IMR-90 (cell line): ENCODE measurements around the gene LEMD1. TPM values are rescaled to one million over a fixed set of nuclear protein-coding genes. Genes with fewer than 3 reads are reported as not detected.

Experiments used
- ATAC-seq: fragments of 200-7000 bp; cut with Tn5 transposase; 2 replicates; pipeline ENCODE4 v1.9.1; 2020; ENCODE audit warnings: low read depth, mild to moderate bottlenecking, moderate library complexity
- BruUV-seq: library from RNA; stranded (reverse); fragments of 400-500 nt; replicated peaks from 2 replicates; lab custom pipeline; 2021; lab: Mats Ljungman, UMichigan
- CTCF ChIA-PET: fragments of 300-600 bp; formaldehyde crosslinking; extraction: SDS; loops from one replicate; lab custom pipeline; 2021; ENCODE audit warnings: antibody characterized with exemption; lab: Yijun Ruan, JAX
- POLR2A ChIA-PET: fragments of 300-600 bp; sonication (Branson Sonifier 250); formaldehyde crosslinking; loops from one replicate; lab custom pipeline; 2022; ENCODE audit warnings: antibody characterized with exemption; ENCODE audit not compliant: unreplicated experiment; lab: Charles Lee
- DNase-seq: peaks from one replicate; pipeline ENCODE4 v3.0.0; 2013
- H2AFZ ChIP-seq: replicated peaks from 2 replicates; pipeline ENCODE3; 2013; ENCODE audit warnings: low read length, mild to moderate bottlenecking; ENCODE audit not compliant: poor library complexity
- H2AK5ac ChIP-seq: 2 replicates; pipeline ENCODE4 v1.6.1; 2013; ENCODE audit warnings: low read depth, low read length, inconsistent platforms
- H2AK9ac ChIP-seq: replicated peaks from 2 replicates; pipeline ENCODE3; 2013; ENCODE audit warnings: mild to moderate bottlenecking, low read depth, low read length, moderate library complexity; ENCODE audit not compliant: poor library complexity
- H2BK120ac ChIP-seq: 2 replicates; pipeline ENCODE4 v1.6.1; 2013; ENCODE audit warnings: low read depth, low read length, inconsistent platforms
- H2BK15ac ChIP-seq: 3 replicates; pipeline ENCODE4 v1.6.1; 2013; ENCODE audit warnings: low read depth, low read length, inconsistent platforms
- H2BK20ac ChIP-seq: 2 replicates; pipeline ENCODE4 v1.6.1; 2013; ENCODE audit warnings: low read depth, mild to moderate bottlenecking, inconsistent platforms, low read length, moderate library complexity
- H2BK5ac ChIP-seq: 2 replicates; pipeline ENCODE4 v1.6.1; 2013; ENCODE audit warnings: mild to moderate bottlenecking, low read depth, low read length, inconsistent platforms; ENCODE audit not compliant: poor library complexity, severe bottlenecking
- H3K14ac ChIP-seq: replicated peaks from 2 replicates; pipeline ENCODE4 v1.6.1; 2013; ENCODE audit warnings: low read depth, low read length, inconsistent platforms
- H3K18ac ChIP-seq: 2 replicates; pipeline ENCODE4 v1.6.1; 2013; ENCODE audit warnings: low read depth, low read length, control low read depth
- H3K23ac ChIP-seq: 2 replicates; pipeline ENCODE4 v1.6.1; 2013; ENCODE audit warnings: low read depth, low read length, inconsistent platforms
- H3K27ac ChIP-seq: 2 replicates; pipeline ENCODE4 v1.5.1; 2013; ENCODE audit warnings: mild to moderate bottlenecking, control low read depth, low read length; ENCODE audit not compliant: insufficient read depth
- H3K27me3 ChIP-seq: 2 replicates; pipeline ENCODE4 v1.6.1; 2013; ENCODE audit warnings: low read length; ENCODE audit not compliant: control insufficient read depth, insufficient read depth
- H3K36me3 ChIP-seq: 2 replicates; pipeline ENCODE4 v1.6.1; 2013; ENCODE audit warnings: low read length, mixed read lengths; ENCODE audit not compliant: control insufficient read depth, insufficient read depth
- H3K4ac ChIP-seq: 2 replicates; pipeline ENCODE4 v1.6.1; 2013; ENCODE audit warnings: low read depth, low read length, inconsistent platforms
- H3K4me1 ChIP-seq: 2 replicates; pipeline ENCODE4 v1.6.1; 2013; ENCODE audit warnings: low read length, mixed read lengths; ENCODE audit not compliant: control insufficient read depth, insufficient read depth
- H3K4me2 ChIP-seq: 2 replicates; pipeline ENCODE4 v1.6.1; 2013; ENCODE audit warnings: low read depth, mild to moderate bottlenecking, control low read depth, low read length, moderate library complexity
- H3K4me3 ChIP-seq: 2 replicates; pipeline ENCODE4 v1.5.1; 2013; ENCODE audit warnings: low read depth, mild to moderate bottlenecking, control low read depth, low read length, moderate library complexity; ENCODE audit not compliant: insufficient read depth
- H3K56ac ChIP-seq: 2 replicates; pipeline ENCODE4 v1.6.1; 2013; ENCODE audit warnings: low read length, inconsistent platforms; ENCODE audit not compliant: insufficient read depth; ENCODE audit errors: extremely low read depth
- H3K79me1 ChIP-seq, 2 experiments: 2 replicates each; pipeline ENCODE4 v1.6.1; 2013; ENCODE audit warnings: low read length in 2 of 2, inconsistent platforms in 1 of 2, low read depth in 1 of 2
- H3K9ac ChIP-seq: 2 replicates; pipeline ENCODE4 v1.6.1; 2013; ENCODE audit warnings: low read depth, low read length, control low read depth
- H3K9me1 ChIP-seq: 2 replicates; pipeline ENCODE4 v1.6.1; 2013; ENCODE audit warnings: low read length, inconsistent platforms; ENCODE audit not compliant: insufficient read depth
- H3K9me3 ChIP-seq: 2 replicates; pipeline ENCODE4 v1.6.1; 2013; ENCODE audit warnings: low read length; ENCODE audit not compliant: control insufficient read depth, insufficient read depth
- H4K20me1 ChIP-seq: 2 replicates; pipeline ENCODE4 v1.6.1; 2013; ENCODE audit warnings: low read length, inconsistent platforms; ENCODE audit not compliant: insufficient read depth
- H4K5ac ChIP-seq: 2 replicates; pipeline ENCODE4 v1.6.1; 2013; ENCODE audit warnings: mild to moderate bottlenecking, low read depth, low read length, control low read depth
- H4K8ac ChIP-seq, 2 experiments: 2 replicates each; pipeline ENCODE4 v1.6.1; 2013; ENCODE audit warnings: low read depth in 2 of 2, low read length in 2 of 2, control low read depth in 1 of 2, inconsistent platforms in 1 of 2
- H4K91ac ChIP-seq: 2 replicates; pipeline ENCODE4 v1.6.1; 2013; ENCODE audit warnings: low read depth, low read length, inconsistent platforms; ENCODE audit not compliant: insufficient read depth
- BHLHE40 ChIP-seq: fragments of 150-350 bp; IDR thresholded peaks from 2 replicates; pipeline ENCODE4 v1.6.1; 2016; ENCODE audit warnings: mild to moderate bottlenecking, low read depth, low read length
- CEBPB ChIP-seq: IDR thresholded peaks from 2 replicates; pipeline ENCODE4 v1.6.1; 2012; ENCODE audit warnings: low read depth, low read length, improper control_type of control experiment
- CHD1 ChIP-seq: IDR thresholded peaks from 2 replicates; pipeline ENCODE4 v1.6.1; 2012; ENCODE audit warnings: low read depth, low read length, improper control_type of control experiment
- ELK1 ChIP-seq: fragments of 150-350 bp; IDR thresholded peaks from 2 replicates; pipeline ENCODE4 v1.6.1; 2016; ENCODE audit warnings: low read depth, mild to moderate bottlenecking, low read length, moderate library complexity, borderline replicate concordance
- FOS ChIP-seq: fragments of 150-350 bp; IDR thresholded peaks from 2 replicates; pipeline ENCODE4 v1.6.1; 2016; ENCODE audit warnings: low read depth, low read length
- MAFK ChIP-seq: IDR thresholded peaks from 2 replicates; pipeline ENCODE4 v1.6.1; 2012; ENCODE audit warnings: low read depth, low read length, improper control_type of control experiment
- MAZ ChIP-seq: IDR thresholded peaks from 2 replicates; pipeline ENCODE4 v1.6.1; 2012; ENCODE audit warnings: low read depth, mild to moderate bottlenecking, low read length, improper control_type of control experiment, moderate library complexity, borderline replicate concordance
- MXI1 ChIP-seq: IDR thresholded peaks from 2 replicates; pipeline ENCODE4 v1.6.1; 2012; ENCODE audit warnings: low read depth, mild to moderate bottlenecking, low read length, moderate library complexity, borderline replicate concordance
- NFE2L2 ChIP-seq: fragments of 150-350 bp; IDR thresholded peaks from 2 replicates; pipeline ENCODE4 v1.6.1; 2016; ENCODE audit warnings: low read depth, mild to moderate bottlenecking, low read length
- POLR2A ChIP-seq: IDR thresholded peaks from 2 replicates; pipeline ENCODE4 v1.6.1; 2012; ENCODE audit warnings: mild to moderate bottlenecking, low read depth, low read length
- RAD21 ChIP-seq: IDR thresholded peaks from 2 replicates; pipeline ENCODE4 v1.6.1; 2012; ENCODE audit warnings: low read length, improper control_type of control experiment
- RFX5 ChIP-seq: IDR thresholded peaks from 2 replicates; pipeline ENCODE4 v1.8.0; 2012; ENCODE audit warnings: low read depth, mild to moderate bottlenecking, low read length, moderate library complexity
- SMC3 ChIP-seq: fragments of 150-350 bp; IDR thresholded peaks from 2 replicates; pipeline ENCODE4 v1.6.1; 2016; ENCODE audit warnings: low read depth, mild to moderate bottlenecking, antibody characterized with exemption, low read length, moderate library complexity
- USF2 ChIP-seq: fragments of 150-350 bp; IDR thresholded peaks from 2 replicates; pipeline ENCODE4 v1.6.1; 2017; ENCODE audit warnings: mild to moderate bottlenecking, antibody characterized with exemption, low read length, low read depth
- WGBS, 2 experiments: methylation state at CpG; one replicate each; pipeline versions ENCODE4 v1.1.5 to v1.1.7; 2013; ENCODE audit warnings: missing lambda C conversion rate in 2 of 2; ENCODE audit not compliant: insufficient read length in 1 of 2; ENCODE audit errors: extremely low coverage in 2 of 2; 5-methylcytosine and 5-hydroxymethylcytosine counted together
- dilution Hi-C: fragments of 300-500 bp; cut with HindIII; formaldehyde crosslinking; loops from one replicate; pipeline ENCODE4 v1.14.3; 2018; ENCODE audit warnings: low sequenced_read_pairs; ENCODE audit not compliant: unreplicated experiment
- in situ Hi-C: fragments of 300-500 bp; cut with MboI; formaldehyde crosslinking; loops from 3 replicates; pipeline ENCODE4 v1.14.3; 2019; ENCODE audit warnings: low sequenced_read_pairs, inconsistent platforms, mixed read lengths
- intact Hi-C: fragments of 100-400 bp; cut with micrococcal nuclease; formaldehyde crosslinking; loops from 2 replicates; pipeline ENCODE4 v1.10.0; 2022
- polyA plus RNA-seq, 3 experiments: library from polyadenylated mRNA; depleted of rRNA; stranded (reverse); fragments of >200 nt; gene quantifications; 2 replicates each; pipeline ENCODE4 v1.2.3, GENCODE V29; 2012; ENCODE audit warnings: low replicate concordance in 1 of 3
- total RNA-seq: library from RNA; depleted of rRNA; stranded (reverse); fragments of >200 nt; gene quantifications from 2 replicates; pipeline ENCODE4 v1.2.3, GENCODE V29; 2012
- TF ChIP-seq, protein P1 (sequence below): conservative IDR thresholded peaks from 2 replicates; pipeline ENCODE4 v1.5.1; 2012; ENCODE audit warnings: mild to moderate bottlenecking, low read depth, low read length, improper control_type of control experiment

Gene LEMD1
- total and polyA plus RNA-seq, 2 of the 4 experiments (the other 2 are of a cell fraction): not detected

DNA sequence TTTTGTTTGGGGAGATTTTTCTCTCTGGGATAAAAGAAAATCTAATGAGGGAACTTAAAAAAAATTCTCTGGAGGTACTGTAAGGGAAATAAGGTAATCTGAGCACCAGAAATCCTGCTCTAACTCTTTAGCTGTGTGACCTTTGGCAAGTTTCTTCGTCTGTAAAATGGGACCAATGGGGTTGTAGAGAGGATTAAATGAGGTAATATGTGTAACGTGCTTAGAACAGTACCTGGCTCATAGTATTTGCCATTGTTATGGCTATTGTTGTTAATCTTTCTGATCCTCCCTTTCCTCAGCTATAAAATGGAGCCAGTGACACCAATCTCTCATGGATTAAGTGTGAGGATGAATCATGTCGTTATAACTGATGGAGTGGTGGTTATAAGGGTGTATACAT, 64.3 kb downstream of the LEMD1 start:
- H3K4me3 ChIP-seq: no peak overlapping the region
- H3K18ac ChIP-seq: no peak overlapping the region
- dilution Hi-C loops (no loop called here), intact Hi-C loops (loop anchor here (10.0 kb wide), 1 partner anchor 297 kb away; no protein-coding TSS in a partner anchor), in situ Hi-C loops (no loop called here)
- no CpG with 5 or more reads among the region's 3 CpGs for WGBS, 2 experiments
- H2AK9ac ChIP-seq: no peak overlapping the region
- H2BK120ac ChIP-seq: no peak overlapping the region
- H3K4ac ChIP-seq: no peak overlapping the region
- no peaks in the 10 kb centered on the region for H3K9me1 ChIP-seq
- no peak overlapping the region for H3K23ac ChIP-seq
- no peak overlapping the region for H4K91ac ChIP-seq
- H3K79me1 ChIP-seq: no peaks in the 10 kb centered on the region
- H2BK20ac ChIP-seq: no peak overlapping the region
- no peak for ATAC-seq
- no peak overlapping the region for H2BK5ac ChIP-seq
- POLR2A ChIA-PET: no interaction called here
- no peaks in the 10 kb centered on the region for H4K20me1 ChIP-seq
- H3K56ac ChIP-seq: no peak overlapping the region
- no peak for DNase-seq
- H2BK15ac ChIP-seq: no peak overlapping the region
- H2AFZ ChIP-seq: no peak overlapping the region
- CTCF ChIA-PET: no interaction called here
- H3K27me3 ChIP-seq: peaks cover 47% of the 10 kb centered on the region
- no peak overlapping the region for H3K14ac ChIP-seq
- no peak overlapping the region for H3K9ac ChIP-seq
- no peaks in the 10 kb centered on the region for H3K36me3 ChIP-seq
- H3K4me1 ChIP-seq: no peaks in the 10 kb centered on the region; the same call in 1 of the 2 replicates
- BruUV-seq: no TSS peak
- no peak overlapping the region for H2AK5ac ChIP-seq
- no peak overlapping the region for H4K5ac ChIP-seq
- no peak overlapping the region for H4K8ac ChIP-seq
- H3K9me3 ChIP-seq: no peaks in the 10 kb centered on the region
- TF ChIP-seq POLR2A (no peak), USF2 (no peak), FOS (no peak), CHD1 (no peak), RFX5 (no peak), BHLHE40 (no peak), MAZ (no peak), CEBPB (no peak), ELK1 (no peak), RAD21 (no peak), NFE2L2 (no peak), SMC3 (no peak), MAFK (no peak), MXI1 (no peak)
- TF ChIP-seq, protein P1, sequence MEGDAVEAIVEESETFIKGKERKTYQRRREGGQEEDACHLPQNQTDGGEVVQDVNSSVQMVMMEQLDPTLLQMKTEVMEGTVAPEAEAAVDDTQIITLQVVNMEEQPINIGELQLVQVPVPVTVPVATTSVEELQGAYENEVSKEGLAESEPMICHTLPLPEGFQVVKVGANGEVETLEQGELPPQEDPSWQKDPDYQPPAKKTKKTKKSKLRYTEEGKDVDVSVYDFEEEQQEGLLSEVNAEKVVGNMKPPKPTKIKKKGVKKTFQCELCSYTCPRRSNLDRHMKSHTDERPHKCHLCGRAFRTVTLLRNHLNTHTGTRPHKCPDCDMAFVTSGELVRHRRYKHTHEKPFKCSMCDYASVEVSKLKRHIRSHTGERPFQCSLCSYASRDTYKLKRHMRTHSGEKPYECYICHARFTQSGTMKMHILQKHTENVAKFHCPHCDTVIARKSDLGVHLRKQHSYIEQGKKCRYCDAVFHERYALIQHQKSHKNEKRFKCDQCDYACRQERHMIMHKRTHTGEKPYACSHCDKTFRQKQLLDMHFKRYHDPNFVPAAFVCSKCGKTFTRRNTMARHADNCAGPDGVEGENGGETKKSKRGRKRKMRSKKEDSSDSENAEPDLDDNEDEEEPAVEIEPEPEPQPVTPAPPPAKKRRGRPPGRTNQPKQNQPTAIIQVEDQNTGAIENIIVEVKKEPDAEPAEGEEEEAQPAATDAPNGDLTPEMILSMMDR: no peak
- H3K4me2 ChIP-seq: no peak overlapping the region
- no peak overlapping the region for H3K27ac ChIP-seq
